ENCODE measurements around the gene FSD1.
A peak's percentile ranks its signal among the peaks of the same experiment; 100 is the strongest.
"Not testable (repeated sequence)": the region's sequence is repeated elsewhere in the genome, so short reads cannot be mapped to it uniquely, and the experiment has no call there.

FSD1 gene

DNA sequence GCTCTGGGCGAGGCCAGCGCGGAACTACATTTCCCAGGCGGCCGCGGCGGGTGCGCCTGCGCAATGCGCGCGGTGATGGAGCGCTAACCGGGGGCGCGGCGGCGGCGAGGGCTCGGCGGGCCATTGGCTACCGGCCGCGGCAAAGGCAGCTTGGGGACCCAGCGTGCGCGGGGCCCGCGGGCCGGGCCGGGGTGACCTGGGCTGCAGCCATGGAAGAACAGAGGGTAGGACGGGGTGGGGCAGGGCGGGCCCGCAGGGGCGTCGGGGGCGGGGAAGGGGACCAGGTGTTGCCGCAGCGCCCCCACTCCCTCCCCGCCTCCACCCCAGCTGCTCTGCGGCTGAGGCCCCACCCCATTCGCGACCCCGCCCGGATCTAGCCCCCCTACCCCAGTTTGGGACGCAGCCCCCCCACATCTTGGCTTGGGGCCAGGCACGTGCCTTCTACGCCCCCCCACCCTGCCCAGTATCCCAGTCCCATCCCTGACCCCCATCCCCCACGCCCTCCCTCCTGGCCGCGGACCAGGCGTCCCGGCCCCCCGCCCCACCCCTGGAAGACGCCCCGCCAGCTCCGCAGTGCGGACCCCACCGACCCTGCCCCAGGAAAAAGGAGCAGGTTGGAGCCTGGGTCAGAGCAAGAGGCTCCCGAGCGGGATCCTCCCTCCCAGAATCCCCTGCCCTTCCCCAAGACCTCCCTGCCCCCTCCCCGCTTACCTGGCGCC lies at the start of gene FSD1:
Gene FSD1, plus strand, starts transcription at position 61 of the 719 bp plus-strand sequence. Its CDS starts 149 bp downstream, at position 210.
- peak; percentile 62 to 69 for DNase-seq

DNA sequence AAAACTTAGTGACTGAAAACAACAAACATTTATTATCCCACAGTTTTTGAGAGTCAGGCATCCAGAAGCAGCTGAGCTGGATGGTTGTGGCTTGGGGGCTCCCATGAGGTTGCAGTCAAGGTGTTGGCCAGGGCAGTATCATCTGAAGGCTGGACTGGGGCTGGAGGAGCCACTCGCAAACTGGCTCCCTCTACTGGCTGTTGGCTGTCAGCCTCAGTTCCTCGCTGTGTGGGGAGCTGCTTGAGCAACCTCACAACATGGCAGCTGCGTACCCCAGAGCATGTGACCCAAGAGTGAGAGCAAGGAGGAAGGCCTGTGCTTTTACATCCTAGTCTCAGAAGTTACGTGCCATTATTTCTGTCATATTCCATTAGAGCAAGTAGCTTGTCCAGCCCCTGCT lies 47.8 kb upstream of the FSD1 start:
- no peak for DNase-seq

DNA sequence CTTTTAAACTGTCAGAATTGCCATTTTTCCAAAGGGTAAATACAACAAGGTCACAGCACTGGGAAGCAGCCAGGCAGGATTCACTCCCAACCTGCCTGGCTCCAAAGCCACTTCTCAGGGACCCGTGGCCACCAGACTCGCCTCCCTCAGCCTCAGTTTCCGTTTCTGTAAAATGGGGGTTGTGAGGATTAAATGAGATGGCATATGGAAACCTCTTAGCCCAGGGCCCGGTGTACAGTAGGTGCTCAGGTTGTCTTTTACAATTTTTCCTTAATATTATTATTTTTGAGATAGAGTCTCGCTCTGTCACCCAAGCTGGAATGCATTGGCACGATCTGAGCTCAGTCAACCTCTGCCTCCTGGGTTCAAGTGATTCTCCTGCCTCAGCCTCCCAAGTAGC lies 47.4 kb upstream of the FSD1 start:
- no peak for DNase-seq

DNA sequence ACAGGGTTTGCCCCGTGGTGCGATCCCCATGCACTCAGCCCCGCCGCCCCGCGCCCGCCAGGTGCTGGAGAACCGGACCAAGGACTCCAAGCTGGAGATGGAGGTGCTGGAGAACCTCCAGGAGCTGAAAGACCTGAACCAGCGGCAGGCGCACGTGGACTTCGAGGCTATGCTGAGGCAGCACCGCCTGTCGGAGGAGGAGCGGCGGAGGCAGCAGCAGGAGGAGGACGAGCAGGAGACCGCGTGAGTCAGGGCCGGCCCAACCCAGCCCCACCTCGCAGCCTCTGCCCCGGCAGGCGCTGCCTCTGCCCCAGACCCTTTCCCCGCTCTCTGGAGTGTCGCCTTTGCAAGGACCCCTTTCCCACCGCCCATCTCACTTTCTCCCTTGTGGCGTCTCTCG lies 46.2 kb upstream of the FSD1 start:
- no peak for DNase-seq

DNA sequence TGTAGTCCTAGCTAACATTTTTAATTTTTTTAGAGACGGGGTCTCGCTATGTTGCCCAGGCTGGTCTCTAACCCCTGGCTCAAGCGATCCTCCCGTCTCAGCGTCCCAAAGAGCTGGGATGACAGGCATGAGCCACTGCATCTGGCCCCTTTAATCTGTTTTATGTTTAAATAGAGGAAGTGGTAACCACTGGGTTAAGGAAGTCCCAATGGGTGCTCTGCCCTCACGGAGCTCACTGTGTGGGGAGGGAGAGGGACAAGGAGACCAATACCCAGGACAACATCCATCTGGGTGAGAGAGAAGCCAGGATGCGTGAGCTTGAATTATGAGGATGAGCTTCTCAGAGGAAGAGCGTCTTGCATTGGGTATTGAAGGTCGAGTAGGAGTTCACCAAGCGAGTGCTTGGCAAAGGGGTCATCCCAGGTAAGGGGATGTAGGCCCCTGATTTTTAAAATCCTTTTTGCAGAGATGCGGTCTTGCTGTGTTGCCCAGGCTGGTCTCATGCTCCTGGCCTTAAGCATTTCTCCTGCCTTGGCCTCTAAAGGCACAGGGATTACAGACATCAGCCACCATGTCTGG lies 43.7 kb upstream of the FSD1 start:
- no peak for DNase-seq

DNA sequence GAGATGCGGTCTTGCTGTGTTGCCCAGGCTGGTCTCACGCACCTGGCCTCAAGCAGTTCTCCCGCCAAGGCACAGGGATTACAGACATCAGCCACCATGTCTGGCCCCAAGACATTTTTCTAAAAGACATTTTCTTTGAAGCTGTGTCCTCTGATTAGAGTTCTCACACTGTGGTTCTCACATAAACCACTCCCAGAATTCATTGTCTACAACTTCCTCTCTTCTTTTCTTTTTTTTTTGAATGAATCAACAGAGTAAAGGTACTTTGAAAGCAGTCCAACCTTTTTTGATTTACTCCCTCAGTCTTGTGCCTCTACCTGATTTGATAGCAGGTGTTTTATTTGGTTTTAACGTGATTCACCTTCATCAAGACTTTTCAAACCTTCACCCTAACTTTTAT lies 39.6 kb upstream of the FSD1 start:
- no peak for DNase-seq

DNA sequence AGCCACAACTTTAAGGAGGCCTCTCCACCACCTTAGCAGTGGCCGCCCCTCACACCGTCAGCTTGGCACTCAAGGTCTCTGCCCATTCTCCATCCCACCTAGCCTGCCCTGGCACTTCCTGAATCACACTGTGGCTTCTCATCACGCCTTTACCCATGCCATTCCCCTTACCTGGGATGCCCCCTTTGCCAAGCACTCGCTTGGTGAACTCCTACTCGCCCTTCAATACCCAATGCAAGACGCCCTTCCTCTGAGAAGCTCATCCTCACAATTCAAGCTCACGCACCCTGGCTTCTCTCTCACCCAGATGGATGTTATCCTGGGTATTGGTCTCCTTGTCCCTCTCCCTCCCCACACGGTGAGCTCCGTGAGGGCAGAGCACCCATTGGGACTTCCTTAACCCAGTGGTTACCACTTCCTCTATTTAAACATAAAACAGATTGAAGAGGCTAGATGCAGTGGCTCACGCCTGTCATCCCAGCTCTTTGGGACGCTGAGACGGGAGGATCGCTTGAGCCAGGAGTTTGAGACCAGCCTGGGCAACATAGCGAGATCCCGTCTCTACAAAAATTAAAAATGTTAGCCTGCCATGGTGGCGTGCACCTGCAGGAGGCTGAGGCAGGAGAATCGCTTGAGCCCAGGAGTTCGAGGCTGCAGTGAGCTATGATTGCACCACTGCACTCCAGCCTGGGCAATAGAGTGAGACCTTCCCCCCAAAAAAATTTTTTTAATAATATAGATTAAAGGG lies 38.0 kb upstream of the FSD1 start:
- no peak for DNase-seq

DNA sequence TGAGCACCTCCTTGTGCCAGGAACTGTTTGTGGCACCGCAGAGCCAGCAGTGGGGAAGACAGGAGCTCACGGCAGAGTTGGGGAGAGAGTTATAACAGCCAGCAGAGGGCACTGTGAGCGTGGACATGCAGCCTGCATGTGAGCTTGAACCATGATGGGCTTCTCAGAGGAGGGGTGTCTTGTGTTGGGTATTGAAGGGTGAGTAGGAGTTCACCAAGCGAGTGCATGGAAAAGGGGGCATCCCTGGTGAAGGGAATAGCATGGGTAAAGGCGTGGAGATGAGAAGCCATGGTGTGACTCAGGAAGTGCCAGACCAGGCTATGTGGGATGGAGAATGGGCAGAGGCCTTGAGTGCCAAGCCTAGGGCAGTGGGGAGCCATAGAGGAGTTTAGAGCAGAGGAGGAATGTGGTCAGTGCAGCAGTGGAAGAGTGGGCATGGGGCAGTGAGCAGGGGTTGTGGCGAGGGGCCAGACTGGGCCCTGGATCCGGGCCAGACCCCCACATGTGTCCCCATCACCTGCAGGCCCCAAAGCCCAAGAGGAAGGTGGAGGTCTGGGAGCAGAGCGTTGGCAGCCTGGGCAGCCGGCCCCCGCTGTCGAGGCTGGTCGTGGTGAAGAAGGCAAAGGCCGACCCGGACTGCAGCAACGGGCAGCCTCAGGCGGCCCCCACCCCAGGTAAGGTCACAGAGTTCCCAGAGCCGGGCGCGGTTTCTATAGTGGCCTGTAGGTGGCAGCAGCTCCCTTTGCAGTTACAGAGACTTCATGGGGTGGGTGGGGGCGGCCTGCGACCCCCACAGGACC lies 37.1 kb upstream of the FSD1 start:
- peak; percentile 26 to 55 for DNase-seq

DNA sequence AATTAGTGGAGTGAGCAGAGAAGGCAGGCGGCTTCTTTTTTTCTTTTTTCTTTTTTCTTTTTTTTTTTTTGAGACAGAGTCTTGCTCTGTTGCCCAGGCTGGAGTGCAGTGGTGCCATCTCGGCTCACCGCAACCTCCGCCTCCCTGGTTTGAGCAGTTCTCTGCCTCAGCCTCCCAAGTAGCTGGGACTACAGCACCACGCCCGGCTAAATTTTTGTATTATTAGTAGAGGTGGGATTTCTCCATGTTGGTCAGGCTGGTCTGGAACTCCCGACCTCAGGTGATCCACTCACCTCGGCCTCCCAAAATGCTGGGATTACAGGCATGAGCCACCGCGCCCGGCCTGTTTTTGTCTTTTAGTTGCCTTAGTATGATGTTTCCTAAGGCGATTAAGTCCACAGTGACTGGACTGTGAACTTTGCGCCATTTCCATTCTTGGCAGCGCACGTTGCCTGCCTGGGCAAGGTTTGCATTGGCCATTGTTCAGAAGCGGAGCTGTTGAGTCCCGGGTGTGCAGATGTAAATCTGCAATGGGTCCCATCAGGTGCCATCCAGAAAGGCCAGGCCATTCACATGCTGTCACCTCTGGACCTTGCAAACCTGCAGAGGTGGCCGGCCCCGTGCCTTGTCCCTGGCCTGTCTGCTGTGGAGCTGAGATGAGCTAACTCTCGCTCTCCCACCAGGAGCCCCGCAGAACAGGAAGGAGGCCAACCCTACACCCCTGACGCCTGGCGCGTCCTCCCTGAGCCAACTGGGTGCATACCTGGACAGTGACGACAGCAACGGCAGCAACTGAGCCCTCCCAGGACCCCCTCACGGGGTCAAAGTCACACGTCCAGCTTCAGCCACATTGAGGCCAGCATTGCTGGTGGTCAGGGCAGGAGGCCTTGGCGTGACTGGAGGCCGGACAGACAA lies 36.2 kb upstream of the FSD1 start:
- DNase-seq = no peak

DNA sequence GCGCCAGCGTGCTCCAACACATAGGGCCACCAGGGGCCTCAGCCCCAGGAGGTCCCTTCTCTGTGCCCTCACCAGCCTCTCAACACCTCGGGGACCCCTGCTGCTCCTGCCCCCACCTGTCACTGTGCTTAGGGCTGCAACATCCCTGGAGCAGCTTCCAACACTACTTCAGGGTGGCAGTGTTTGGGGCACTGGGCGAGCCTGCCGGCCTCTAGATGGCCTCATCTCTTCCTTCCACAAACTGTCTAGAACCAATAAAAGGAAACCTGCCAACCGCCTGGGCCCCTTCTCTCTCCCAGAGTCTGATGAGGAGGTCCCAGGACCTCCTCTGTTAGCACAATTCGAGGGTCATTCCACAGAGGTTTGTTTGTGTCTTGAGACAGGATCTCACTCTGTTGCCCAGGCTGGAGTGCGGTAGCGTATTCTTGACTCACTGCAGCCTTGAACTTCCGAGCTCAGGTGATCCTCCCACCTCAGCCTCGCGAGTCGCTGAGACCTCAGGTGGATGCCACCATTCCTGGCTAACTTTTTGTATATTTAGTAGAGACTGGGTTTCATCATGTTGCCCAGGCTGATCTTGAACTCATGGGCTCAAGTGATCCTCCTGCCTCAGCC lies 35.5 kb upstream of the FSD1 start:
- DNase-seq = no peak

DNA sequence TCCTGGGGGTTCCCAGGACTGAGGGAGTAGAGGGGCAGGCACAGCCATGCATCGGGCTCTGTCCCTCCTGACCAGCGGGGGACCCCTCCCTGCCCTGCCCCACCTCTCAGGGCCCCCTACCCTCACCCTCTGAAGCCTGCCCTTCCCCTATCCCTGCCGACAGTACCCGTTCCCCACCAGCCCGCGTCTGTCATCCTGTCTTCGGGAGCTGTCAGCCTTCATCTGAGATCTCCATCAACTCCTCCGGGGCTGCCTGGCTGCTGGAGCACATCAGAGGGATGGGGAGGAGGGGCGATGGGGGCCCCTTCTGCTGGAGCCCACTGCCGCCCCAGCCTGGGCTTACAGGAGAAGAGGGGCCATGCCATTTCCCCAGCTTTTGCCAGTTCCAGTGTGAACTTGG lies 31.5 kb upstream of the FSD1 start:
- no peak for DNase-seq

DNA sequence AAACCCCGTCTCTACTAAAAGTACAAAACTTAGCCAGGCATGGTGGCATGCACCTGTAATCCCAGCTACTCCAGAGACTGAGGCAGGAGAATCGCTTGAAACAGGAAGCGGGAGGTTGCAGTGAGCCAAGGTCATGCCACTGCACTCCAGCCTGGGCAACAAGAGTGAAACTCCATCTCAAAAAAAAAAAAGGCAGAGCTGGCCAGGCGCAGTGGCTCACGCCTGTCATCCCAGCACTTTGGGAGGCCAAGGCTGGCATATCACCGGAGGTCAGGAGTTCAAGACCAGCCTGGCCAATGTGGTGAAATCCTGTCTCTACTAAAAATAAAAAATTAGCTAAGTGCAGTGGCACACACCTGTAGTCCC lies 30.1 kb upstream of the FSD1 start:
- not testable (repeated sequence) for DNase-seq

DNA sequence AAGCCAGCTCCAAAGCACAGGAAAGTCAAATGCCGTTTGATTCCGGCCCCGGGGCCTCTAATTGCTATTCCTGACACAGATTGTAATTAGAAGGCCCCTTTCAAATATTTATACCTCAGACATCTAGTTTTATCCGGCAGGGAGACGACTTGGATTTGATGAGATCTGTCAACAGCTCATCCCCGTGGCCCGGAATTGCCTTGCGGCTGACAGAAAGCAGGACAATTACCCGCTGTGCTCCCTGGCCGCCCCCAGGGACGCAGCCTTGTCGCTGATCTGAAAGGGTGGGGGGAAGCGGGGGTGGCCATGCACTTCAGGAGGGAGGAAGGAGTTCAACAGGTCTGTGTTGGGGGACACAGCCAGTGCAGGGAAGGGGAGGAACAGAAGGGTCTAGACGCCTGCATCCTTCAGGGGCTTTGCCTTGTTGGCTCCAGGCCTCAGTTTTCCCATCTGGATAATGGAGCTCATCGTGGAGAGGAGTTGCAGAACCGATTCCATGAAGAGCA lies 27.2 kb upstream of the FSD1 start:
- DNase-seq = no peak

DNA sequence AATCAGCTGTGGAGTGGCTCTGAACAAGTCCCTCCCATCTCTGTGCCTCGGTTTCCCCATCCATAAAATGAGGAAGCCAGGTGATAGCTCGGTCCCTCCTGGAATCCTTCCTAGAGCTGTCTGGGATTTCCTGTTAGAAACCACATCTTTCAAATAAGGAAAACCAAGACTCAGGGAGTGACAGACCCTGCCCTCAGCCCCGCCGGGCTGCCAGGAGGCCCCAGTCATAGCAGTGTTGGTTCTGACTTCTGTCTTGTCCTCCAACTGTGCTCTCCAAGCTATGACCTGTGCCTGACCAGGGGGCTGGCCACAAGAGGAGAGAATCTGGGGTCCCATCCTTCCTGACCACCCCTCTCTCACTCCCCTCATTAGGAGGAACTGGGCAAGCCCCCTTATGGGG lies 26.4 kb upstream of the FSD1 start:
- no peak for DNase-seq

DNA sequence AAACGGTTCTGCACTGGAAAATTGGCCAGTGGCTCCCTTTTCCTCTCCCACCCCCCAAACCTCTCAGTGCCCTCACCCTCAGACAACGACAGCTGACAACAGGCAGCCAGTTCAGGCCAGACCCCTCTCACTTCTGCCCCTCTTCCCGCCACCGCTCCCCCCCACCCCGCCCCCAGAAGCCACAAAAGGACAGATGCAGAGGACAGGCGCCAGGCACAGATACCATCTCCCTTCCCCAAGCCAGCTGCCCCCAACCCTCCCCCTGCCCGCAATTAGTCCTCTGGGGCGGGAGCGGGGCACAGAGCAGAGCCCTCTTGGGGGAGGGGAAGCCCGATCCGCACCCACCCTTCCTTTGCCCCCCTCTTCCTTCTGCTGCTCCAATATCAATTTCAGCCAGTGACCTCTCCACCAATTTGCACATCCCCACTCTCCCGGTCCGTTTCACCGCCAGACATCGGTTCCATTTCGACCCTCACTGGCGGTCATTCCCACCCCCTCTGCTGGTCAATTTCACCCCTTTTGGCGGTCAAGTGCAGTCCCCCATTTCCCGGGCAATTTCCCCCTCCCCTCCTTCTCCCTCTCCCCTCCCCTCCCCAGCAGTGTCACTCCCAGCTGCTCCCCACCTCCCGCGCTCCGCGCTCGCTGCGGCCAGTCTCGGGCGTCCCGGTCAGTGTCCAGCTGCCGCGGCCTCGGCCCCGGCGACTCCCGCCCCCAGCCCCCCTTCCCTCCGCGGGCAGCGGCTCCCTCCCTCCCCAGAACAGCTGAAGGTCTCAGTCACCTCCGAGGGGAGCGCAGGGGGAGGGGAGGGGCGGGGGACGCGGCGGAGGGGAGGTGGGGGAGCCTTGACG lies 25.8 kb upstream of the FSD1 start, which contains the start of gene SHD:
Gene SHD, plus strand, starts transcription at position 848 of the 848 bp plus-strand sequence. CDS start 798 bp downstream, outside the sequence.
- peak in 1 of 2 experiments; percentile 26 for DNase-seq

DNA sequence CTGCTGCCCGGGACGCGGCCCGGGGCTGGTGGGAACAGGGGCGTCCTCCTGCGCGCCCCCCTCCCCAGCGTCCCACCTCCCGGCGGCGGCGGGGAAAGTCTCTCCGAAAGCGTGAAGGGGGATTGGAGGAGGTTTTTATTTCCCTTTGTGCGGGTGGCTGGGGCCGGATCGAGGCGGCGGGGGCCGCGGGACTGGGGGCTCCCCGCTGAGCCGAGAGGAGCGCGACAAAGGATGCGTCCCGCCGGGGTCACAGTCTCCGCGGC lies 25.2 kb upstream of the FSD1 start:
- DNase-seq = no peak

DNA sequence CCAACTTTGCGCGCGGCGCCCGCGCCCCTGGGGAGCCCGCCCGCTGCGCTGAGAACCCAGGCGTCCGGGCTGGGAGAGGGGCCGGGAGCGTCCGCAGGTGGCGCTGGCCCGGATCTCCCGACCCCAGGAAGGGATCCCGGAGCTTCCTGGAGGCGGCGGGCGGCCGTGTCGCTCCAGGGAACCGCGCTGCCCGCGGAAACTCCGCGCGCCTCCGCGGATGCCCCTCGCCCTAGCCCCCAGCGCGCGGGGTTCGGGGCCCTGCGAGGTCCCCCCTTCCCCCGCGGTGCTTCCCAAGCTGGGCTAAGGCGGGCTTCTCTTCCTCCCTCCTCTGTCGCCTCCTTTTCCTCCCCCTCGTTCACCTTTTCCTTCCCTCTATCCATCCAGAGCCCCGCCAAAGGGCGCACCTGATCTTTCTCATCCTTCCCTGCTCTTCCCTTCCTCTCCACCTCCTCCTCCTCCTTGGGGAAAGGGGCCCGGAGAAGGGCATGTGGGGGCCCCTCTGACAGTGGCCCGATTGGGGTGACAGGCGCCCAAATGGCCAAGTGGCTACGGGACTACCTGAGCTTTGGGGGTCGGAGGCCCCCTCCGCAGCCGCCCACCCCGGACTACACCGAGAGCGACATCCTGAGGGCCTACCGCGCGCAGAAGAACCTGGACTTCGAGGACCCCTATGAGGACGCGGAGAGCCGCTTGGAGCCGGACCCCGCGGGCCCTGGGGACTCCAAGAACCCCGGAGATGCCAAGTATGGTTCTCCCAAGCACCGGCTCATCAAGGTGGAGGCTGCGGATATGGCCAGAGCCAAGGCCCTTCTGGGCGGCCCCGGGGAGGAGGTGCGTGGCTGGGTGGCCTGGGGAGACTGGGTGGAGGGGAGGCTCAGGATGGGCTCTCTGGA lies 24.6 kb upstream of the FSD1 start:
- no peak for DNase-seq

DNA sequence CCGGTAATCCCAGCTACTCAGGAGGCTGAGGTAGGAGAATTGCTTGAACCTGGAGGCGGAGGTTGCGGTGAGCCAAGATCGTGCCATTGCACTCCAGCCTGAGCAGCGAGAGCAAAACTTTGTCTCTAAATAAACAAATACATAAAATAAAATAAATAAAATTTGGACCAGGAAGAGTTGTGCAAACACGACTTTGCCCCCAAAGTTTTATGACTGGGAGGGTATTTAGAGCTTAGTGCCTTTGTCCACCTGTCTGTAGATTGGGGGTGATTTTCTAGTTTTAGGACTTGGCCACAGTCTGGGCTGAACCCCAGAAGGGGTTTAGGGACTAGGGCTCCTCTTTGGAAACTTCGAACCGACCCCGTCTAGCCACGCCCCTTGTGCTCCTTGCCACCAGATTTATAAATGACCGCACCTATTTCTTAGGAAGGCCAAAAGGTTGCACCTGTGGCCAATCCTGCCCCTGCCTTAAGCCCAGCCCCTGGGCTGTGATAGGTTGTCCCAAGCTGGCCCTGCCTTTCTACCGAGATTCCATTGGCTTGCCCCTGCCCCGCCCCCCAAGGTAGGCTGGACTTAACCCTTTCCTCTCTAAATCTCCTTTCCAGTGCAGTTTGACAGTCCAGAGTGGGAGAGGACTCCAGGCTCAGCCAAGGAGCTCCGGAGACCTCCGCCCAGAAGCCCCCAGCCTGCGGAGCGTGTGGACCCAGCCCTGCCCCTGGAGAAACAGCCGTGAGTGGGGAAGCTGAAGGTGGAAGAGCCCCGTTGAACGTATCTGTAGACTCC lies 20.0 kb upstream of the FSD1 start:
- DNase-seq = peak; percentile 33 to 50

DNA sequence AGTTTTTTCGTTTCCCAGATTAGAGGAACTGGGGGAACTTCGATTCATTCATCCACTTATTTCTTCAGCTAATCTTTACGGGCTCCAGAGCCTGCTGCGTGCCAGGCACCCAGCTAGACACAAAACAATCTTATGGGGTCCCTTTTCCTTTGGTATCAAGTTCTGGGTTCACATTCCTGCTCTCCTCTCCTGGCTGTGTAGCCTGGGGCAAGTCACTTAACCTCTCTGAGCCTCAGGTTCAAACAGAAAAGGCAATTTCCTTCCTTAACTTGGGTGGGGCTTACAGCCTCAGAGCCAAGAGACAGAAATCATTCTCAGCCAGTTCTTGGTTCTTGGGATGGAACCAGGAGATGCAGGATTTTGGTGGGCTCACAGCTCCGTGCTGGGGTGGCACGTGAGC lies 19.4 kb upstream of the FSD1 start:
- no peak for DNase-seq

All from SHP77 (cell line).